ENCODE measurements around the gene SDCCAG8.
A peak's percentile ranks its signal among the peaks of the same experiment; 100 is the strongest.

The SDCCAG8 gene

DNA sequence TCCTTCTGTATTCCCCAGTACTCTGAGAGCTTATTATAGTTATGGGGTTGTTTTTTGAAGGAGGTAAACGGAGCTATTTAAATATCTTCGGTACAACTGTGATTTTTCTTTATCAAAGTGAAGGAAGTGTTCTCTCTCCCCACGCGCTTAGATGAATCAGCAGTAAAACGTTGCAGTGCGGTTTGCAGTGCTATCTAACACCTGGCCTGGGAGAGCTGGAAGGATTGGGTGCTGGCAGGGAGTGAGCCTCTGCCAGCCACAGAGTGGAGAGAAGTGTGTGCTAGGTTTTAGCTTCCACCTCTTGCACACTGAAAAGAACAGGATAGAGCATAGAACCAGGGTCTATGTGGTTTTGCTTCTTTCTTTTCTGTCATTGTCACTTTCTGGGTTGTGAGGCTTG is 165.9 kb downstream of the SDCCAG8 start:
- peak overlapping the region; percentile 19 for H3K4me3 ChIP-seq (ENCODE audit: low read depth, low read length)
- DNase-seq (ENCODE audit: low read depth), result peak; percentile 78
- TF ChIP-seq, protein P1, sequence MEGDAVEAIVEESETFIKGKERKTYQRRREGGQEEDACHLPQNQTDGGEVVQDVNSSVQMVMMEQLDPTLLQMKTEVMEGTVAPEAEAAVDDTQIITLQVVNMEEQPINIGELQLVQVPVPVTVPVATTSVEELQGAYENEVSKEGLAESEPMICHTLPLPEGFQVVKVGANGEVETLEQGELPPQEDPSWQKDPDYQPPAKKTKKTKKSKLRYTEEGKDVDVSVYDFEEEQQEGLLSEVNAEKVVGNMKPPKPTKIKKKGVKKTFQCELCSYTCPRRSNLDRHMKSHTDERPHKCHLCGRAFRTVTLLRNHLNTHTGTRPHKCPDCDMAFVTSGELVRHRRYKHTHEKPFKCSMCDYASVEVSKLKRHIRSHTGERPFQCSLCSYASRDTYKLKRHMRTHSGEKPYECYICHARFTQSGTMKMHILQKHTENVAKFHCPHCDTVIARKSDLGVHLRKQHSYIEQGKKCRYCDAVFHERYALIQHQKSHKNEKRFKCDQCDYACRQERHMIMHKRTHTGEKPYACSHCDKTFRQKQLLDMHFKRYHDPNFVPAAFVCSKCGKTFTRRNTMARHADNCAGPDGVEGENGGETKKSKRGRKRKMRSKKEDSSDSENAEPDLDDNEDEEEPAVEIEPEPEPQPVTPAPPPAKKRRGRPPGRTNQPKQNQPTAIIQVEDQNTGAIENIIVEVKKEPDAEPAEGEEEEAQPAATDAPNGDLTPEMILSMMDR (IDR thresholded peaks at IDR 0.05; ENCODE audit: low read depth, low read length), result no peak
- no peak for TF ChIP-seq MYC (IDR thresholded peaks at IDR 0.05; ENCODE audit: low read depth, low read length)
- TF ChIP-seq, protein P2, sequence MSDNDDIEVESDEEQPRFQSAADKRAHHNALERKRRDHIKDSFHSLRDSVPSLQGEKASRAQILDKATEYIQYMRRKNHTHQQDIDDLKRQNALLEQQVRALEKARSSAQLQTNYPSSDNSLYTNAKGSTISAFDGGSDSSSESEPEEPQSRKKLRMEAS (IDR thresholded peaks at IDR 0.05; ENCODE audit: low read depth, low read length), result no peak
- no peak for TF ChIP-seq POLR2A (IDR thresholded peaks at IDR 0.05; ENCODE audit: extremely low read depth, insufficient read length)

DNA sequence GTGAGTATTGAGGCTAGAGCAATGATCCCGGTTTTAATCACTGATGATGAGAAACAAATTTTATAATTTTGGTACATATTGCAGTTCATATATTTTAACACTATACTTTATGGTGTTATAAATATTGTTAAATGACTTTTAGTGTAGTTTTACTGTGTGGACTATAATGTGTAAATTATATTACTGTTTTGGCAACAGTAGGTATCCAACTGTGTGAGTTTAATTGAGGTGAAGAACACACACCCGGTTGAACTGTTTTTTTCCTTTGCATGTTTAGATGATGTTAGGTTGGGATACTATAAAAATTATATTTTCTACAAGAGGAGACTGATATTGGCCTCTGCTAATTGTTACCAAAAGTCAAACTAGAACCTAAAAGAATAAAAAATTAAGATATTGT is 166.5 kb downstream of the SDCCAG8 start:
- no peak overlapping the region for H3K4me3 ChIP-seq (ENCODE audit: low read depth, low read length)

DNA sequence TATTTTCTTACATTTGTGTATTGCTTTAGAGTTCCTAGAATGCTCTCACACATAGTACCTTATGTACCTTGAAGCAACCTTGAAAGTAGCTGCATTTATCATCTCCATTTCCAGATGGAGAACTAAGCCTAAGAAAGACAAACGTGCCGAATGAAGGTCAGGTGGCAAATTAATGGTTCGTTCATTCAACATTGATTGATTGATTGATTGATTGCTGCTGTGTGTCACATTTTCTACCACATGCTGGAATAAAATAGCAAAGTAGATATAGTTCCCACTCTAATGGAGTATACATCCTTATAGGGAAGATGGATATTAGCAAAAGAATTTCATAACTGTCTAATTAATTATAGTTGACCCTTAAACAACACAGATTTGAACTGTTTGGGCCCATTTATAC is 172.2 kb downstream of the SDCCAG8 start:
- H3K4me3 ChIP-seq (ENCODE audit: low read depth, low read length), result no peak overlapping the region
- no peak for DNase-seq (ENCODE audit: low read depth)
- TF ChIP-seq POLR2A (IDR thresholded peaks at IDR 0.05; ENCODE audit: extremely low read depth, insufficient read length), result no peak
- TF ChIP-seq MYC (IDR thresholded peaks at IDR 0.05; ENCODE audit: low read depth, low read length), result no peak
- TF ChIP-seq, protein P1 (IDR thresholded peaks at IDR 0.05; ENCODE audit: low read depth, low read length), result no peak

More for the DNA sequence above, 166.5 kb downstream of the SDCCAG8 start:
- no peak for DNase-seq (ENCODE audit: low read depth)
- TF ChIP-seq, protein P1 (IDR thresholded peaks at IDR 0.05; ENCODE audit: low read depth, low read length), result no peak
- TF ChIP-seq POLR2A (IDR thresholded peaks at IDR 0.05; ENCODE audit: extremely low read depth, insufficient read length), result no peak
- no peak for TF ChIP-seq MYC (IDR thresholded peaks at IDR 0.05; ENCODE audit: low read depth, low read length)
- TF ChIP-seq, protein P2 (IDR thresholded peaks at IDR 0.05; ENCODE audit: low read depth, low read length), result no peak

DNA sequence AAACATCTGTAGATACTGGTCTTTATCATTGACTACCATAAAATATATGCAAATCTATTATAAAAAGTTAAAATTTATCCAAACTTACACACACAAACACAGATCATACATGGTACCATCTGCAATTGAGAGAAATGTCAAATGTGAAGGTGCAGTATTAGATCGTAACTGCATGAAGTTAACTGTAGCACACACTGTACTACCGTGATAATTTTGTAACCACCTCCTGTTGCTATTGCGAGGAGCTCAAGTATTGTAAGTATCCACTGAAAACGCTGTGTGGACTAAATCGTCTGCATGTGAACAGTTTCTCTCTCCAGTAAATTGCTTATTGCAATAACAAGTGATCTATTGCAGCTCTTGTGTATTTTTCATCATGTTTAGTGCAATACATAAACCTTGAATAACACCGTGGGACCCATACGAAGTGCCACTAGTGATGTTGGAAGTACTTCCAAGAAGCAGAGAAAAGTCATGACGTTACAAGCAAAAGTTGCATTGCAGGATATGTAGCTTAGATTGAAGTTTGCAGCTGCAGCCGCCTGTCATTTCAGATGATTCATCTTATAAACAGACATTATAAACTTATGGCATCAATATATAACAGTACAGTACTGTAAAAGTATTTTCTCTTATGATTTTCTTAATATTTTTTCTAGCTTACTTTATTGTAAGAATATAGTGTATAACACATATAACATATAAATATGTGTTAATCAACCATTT is 172.9 kb downstream of the SDCCAG8 start:
- no peak for DNase-seq (ENCODE audit: low read depth)
- no peak overlapping the region for H3K4me3 ChIP-seq (ENCODE audit: low read depth, low read length)
- TF ChIP-seq, protein P2 (IDR thresholded peaks at IDR 0.05; ENCODE audit: low read depth, low read length), result no peak
- TF ChIP-seq POLR2A (IDR thresholded peaks at IDR 0.05; ENCODE audit: extremely low read depth, insufficient read length) (no peak), MYC (IDR thresholded peaks at IDR 0.05; ENCODE audit: low read depth, low read length) (no peak)

DNA sequence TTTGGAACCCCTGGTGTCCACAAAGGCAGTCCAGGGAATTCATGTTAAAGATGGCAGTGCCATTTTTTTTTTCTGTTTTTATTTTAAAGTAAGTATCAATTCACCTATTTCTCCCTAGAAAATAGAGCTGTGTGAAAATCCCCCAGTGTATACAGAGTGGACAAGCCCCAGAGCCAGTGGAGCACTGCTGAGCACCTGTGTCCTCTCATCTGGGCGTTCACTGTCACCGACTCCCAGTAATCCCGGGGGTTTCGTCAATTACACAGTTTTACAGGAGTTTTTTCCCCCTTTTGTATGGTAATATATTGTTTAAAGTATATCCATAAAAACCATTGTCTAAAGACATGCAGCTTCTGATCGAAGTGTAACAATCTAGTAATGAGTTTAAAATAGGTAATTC is 175.8 kb downstream of the SDCCAG8 start:
- TF ChIP-seq POLR2A (IDR thresholded peaks at IDR 0.05; ENCODE audit: extremely low read depth, insufficient read length) (no peak), MYC (IDR thresholded peaks at IDR 0.05; ENCODE audit: low read depth, low read length) (no peak)
- TF ChIP-seq, protein P2 (IDR thresholded peaks at IDR 0.05; ENCODE audit: low read depth, low read length), result no peak
- TF ChIP-seq, protein P1 (IDR thresholded peaks at IDR 0.05; ENCODE audit: low read depth, low read length), result no peak
- DNase-seq (ENCODE audit: low read depth), result no peak
- H3K4me3 ChIP-seq (ENCODE audit: low read depth, low read length), result no peak overlapping the region

DNA sequence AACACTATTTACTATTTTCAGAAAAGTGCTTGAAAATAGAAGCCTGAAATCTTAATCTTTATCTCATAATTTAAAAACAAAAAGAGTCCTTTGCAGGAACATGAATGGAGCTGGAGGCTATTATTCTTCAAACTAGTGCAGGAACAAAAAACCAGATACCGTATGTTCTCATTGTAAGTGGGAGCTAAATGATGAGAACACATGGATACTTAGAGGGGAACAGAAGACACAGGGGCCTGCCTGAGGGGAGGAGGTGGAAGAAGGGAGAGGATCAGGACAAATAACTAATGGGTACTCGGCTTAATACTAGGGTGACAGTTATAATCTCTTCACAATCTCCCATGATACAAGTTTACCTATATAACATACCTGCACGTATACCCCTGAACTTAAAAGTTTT is 176.3 kb downstream of the SDCCAG8 start:
- no peak overlapping the region for H3K4me3 ChIP-seq (ENCODE audit: low read depth, low read length)
- no peak for TF ChIP-seq POLR2A (IDR thresholded peaks at IDR 0.05; ENCODE audit: extremely low read depth, insufficient read length)
- no peak for TF ChIP-seq MYC (IDR thresholded peaks at IDR 0.05; ENCODE audit: low read depth, low read length)
- TF ChIP-seq, protein P2 (IDR thresholded peaks at IDR 0.05; ENCODE audit: low read depth, low read length), result no peak
- TF ChIP-seq, protein P1 (IDR thresholded peaks at IDR 0.05; ENCODE audit: low read depth, low read length), result no peak
- no peak for DNase-seq (ENCODE audit: low read depth)
